HG02840 (cell line): ENCODE measurements around the gene RNPS1.

Experiments
- ATAC-seq: cut with Tn5 transposase; IDR thresholded peaks from one replicate; pipeline ENCODE4 v1.9.1; 2021; ENCODE audit warnings: mild to moderate bottlenecking, moderate library complexity, moderate number of reproducible peaks; ENCODE audit not compliant: unreplicated experiment, low FRiP score

The RNPS1 gene, protein sequence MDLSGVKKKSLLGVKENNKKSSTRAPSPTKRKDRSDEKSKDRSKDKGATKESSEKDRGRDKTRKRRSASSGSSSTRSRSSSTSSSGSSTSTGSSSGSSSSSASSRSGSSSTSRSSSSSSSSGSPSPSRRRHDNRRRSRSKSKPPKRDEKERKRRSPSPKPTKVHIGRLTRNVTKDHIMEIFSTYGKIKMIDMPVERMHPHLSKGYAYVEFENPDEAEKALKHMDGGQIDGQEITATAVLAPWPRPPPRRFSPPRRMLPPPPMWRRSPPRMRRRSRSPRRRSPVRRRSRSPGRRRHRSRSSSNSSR

GRCh38 chr16:2267913-2268666 lies at the start of gene RNPS1:
TSS of gene RNPS1 (minus strand) at chr16:2268126. CDS start at chr16:2264643, 3,483 bp downstream.
- peak; percentile 75 for ATAC-seq

DNA sequence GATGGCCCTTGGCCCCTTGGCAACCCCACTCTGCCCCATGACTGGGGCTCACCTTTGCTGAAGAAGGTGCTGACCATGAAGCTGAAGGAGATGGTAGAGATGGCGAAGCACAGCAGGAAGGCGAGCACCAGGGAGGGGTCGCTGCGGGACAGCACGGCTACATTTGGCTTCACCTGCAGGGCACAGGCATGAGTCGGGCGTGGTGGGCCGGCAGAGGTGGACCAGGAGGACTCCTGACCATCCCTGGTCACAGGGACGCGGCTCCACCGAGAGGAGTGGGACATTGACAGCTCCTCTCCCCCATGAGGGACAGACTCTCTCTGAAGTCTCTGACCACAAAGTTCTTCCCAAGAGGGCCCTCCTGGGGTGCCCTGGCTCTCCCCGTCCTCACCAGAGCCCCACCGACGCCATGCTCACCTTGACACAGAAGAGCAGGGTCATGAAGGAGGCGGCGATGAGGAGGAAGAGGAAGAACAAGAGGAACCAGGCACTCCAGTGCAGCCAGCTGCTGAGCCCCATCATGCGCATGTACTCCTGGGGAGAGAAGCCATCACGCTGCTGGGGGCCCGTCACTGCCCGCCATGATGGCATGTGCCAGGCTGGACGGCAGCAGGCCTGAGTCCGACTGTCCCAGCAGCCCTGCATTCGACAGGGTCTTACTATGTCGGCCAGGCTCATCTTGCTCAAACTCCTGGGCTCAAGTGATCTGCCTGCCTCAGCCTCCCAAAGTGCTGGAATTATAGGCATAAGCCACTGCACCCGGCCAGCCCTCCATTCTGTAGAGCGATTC lies 49.5 kb upstream of the RNPS1 start:
- no peak for ATAC-seq

DNA sequence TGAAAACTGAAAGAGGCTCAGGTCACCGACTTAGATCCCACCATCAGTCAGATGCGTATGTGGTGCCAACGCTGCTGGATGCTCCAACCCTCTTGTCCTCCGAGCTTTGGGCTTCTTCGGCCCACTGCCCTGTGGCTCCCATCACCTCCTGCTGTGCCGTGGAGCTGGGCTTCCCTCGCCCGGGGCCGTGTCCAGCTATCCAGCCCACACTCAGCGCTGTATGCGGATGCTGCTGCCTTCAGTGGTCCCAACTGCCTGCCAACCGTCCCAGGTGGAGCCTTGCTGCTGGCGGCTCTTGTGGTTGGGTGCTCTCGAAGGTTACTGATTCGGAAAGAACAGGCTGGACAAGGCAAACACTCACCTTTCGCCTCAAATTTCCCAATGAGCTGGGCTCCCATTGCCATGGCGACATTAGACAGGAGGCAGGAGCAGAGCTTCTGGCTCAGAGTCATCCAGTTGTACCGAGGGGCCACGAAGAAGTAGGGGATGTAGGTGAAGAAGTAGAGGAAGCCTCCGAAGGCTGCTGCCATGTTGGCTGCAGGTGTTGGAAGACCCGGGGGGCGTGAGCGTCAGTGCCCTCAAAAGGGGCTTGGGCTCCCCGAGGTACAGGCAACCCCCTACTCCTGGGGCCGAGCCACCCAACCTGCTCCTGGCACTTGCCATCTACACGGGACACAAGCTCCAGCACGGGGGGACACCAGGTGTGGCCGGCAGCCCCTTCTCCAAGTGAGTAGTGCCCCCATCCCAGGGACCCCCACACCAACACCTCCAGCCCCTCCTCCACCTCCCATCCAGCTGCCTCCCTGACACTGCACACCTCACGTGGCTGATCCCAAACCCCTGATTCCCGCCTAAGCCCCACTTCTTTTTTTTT lies 40.4 kb upstream of the RNPS1 start:
- ATAC-seq = no peak

DNA sequence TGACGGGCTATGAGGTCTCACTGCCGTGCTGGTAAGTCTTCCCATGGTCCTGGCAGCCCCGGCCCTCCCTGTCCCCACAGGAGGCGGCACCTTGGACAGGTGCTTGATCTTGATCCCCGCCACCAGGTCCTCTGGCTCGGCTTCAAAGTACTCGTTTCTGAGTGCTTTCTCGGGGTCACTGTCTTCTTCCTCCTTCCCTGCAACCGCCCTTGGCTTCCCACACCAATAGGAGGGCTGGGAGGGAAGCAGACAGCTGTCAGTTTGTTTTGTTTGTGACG lies 31.9 kb upstream of the RNPS1 start:
- no peak for ATAC-seq

DNA sequence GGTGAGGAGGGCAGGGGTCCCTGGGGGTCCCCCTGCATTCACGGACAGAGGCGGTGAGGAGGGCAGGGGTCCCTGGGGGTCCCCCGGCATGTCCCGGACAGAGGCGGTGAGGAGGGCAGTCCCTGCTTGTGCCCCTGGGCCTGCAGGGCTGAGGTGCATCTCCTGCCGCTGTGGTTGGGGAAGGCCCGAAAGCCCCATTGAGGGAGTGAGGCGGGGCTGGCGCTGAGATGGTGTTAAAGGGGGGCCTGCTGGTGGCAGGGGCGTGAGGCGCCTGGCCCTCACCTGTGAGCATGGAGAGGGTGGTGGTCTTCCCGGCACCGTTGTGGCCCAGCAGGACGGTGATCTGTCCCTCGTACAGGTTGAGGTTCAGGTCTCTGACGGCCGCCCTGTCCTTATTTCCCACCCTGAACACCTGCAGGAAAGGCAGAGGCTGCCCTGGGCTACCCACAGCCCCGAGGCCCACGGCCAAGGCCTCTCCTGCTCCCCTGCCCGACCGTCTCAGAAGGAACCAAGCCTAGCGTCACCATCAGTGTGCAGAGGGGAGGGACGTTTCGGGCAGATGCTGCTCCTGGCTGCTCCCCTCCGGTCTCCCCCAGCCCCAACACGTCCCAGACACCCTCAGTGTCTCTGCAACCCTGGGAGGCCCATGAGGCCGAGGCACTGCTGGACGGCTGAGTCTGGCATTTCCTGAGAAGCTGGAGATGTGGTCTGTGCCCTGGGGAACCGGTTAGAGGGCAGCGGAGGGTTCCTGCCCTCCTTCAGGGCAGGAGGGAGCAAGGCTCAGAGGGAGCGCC lies 31.4 kb upstream of the RNPS1 start:
- no peak for ATAC-seq

DNA sequence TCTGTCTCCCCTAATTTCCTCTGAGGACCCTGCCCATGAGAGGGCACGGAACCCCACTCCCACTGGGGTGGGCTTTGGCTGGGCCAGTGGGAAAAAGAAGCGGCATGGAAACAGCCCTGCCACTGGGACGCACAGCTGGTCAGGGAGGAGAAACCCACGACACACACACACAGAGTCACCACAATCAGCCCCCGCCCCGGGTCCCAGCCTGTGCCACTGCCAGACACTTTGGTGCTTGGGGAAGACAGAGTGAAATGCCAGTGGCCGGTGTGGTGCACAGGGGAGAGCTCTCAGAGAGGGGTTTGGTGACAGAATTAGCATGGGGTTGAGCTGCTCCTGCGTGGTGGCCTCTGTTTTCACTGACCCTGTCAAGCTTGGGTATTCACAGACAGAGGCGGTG lies 30.7 kb upstream of the RNPS1 start:
- no peak for ATAC-seq

- ATAC-seq = no peak
Observed at GRCh38 chr16:2297506-2297860, 29.6 kb upstream of the RNPS1 start.

DNA sequence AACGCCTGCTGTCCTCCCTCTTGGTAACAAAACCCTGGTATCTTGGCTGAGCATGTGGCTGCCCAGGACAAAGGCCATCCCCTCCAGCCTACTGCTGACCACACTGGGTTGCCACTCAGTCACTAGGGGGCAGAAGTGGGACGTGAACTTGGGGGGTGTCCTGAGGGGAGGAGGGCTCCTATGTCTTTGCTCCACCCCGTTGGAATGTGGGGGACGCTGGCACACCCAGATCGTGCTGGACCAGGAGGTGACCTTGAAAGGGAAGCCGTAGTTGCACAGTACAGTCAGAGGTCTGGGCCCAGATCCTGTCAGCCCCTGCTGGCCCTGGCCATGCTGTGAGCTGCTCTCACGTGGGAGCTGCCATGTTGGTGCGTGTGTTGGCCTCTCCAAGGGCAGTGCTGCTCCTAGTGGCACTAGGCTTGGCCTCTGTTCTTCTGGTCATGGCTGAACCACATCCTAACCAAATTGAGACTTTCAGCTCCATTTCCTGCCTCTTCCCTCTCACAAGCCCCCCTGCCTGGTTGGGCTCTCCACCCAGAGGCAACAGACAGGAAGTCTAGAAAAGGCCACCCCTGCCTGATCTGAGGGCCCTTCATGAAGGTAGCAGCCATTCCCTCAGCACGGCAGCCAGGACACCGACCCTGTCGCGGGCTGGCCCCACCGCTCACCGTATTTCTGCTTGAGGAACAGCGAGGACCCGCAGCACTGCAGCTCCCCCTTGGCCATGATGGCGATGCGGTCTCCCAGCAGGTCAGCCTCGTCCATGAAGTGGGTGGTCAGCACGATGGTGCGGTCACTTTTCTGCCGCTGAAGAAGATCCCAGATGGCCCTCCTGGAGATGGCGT lies 29.0 kb upstream of the RNPS1 start:
- no peak for ATAC-seq

- ATAC-seq = no peak
Observed at GRCh38 chr16:2295056-2295798, 27.3 kb upstream of the RNPS1 start.

DNA sequence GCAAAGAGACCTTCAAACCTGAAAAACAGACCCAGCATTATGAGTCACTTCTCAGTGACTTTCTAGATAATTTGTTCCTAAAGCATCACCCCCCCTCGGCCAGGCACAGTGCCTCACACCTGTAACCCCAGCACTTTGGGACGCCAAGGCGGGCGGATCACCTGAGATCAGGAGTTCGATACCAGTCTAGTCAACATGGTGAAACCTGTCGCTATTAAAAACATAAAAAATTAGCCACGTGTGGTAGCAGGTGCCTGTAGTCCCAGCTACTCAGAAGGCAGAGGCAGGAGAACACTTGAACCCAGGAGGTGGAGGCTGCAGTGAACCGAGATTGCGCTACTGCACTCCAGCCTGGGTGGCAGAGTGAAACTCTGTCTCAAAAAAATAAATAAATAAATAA lies 24.3 kb upstream of the RNPS1 start:
- ATAC-seq = no peak

GRCh38 chr16:2289282-2289681 lies 21.4 kb upstream of the RNPS1 start:
- no peak for ATAC-seq

DNA sequence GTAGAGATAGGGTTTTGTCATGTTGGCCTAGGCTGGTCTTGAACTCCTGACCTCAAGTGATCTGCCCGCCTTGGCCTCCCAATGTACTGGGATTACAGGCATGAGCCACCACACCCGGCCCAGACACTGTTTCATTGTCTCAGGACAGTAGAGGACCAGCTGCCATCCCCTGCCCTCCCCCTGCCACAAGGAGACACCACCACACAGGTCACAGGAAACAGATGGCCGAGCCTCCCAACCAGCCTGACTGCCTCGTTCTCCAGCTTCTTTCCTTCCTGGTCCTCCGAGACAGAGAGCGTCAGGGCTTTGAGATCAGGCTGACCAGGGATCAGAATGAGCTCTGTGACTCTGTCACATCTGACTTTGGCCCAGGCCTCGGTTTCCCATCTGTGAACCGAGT lies 20.8 kb upstream of the RNPS1 start:
- no peak for ATAC-seq

DNA sequence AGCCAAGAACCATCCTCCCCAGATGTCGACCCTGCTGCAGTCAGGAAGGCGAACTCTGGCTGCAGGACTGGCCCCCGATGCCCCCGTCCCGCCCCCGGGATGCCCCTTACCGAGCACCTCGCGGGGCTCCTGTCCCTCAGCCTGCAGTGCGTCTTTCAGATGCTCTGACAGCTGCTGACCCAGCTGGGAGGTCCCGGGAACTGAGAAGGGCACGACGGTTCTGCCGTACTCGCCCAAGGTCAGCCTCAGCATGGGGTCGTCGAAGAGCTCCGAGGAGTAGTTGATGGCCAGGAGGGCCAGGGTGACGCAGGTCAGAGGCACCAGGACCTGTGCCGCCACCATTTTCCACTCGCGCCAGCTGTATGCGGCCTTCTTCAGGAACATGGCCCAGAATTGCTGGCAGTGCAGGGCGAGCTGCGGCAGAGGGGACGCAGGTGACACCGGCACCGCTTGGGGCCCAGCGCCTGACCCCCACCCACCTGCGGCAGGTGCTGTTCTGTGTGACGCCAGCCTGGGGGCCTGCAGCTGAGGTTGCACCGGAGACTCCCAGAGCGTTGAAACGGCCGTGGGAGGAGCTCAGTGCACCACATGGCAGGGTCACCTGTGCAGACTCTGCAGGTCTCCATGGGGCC lies 20.1 kb upstream of the RNPS1 start:
- ATAC-seq = no peak

GRCh38 chr16:2286550-2286949 lies 18.6 kb upstream of the RNPS1 start:
- ATAC-seq = no peak

DNA sequence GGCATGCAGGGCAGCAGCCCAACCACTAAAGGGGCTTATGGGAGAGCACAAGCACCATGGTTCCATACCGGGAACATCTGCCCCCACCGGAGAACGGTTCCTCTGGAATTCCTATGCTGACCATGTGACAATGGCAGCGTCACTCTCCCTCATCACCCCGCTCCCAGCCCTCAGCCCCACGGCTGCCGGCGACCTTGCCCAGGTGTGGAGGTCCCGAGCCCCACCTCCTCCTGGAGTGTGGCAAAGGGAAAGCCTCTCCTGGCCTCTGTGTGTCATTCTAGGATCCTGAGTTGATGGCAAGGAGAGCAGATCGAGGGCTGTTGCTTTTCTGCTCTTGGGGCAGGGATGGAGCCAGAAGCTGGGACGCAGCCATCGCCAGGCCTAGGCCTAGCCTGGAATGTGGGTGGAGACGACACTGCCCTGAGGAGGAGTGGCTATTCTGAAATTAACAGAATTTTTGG lies 17.8 kb upstream of the RNPS1 start:
- no peak for ATAC-seq

DNA sequence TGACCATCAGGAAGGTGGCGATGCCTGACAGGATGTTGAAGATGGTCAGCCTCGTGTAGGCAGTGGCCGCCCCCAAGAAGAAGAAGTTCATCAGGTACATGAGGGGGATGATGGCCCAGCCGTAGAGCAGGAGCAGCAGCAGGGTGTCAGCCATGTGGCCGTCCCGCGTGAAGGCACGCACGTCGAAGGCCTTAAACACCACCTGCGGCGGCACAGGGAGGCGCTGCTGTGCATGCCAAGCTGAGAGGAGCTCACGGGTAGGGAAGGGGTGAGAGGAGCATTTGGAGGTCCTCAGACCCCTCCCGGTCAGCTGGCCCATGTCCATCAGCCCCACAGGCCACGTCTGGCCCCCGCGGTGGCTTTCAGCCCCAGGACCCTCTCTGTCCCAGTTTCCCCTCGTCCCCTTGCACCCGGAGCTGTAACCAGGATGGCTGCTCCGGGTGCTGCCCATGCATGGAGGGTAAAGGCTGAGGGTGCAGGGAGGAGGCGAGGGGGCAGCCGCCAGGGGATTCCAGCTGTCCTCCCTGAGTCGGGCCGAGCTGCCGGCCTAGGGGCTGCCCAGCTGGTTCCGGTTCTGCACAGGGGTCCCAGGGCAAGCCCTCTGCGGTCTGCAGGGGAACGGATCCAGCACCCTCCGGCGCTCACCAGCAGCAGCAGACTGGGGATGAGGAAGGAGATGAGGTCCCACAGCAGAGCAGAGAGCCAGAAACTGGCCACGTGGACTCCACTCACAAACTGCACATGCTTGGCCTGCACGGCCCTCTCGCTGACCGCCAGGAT lies 17.1 kb upstream of the RNPS1 start:
- no peak for ATAC-seq
